Ascending aorta (tissue), 2 donors: ENCODE results near the gene AQP1. TPM values are rescaled to one million over a fixed set of nuclear protein-coding genes. Genes with fewer than 3 reads are reported as not detected.

Source experiments
- DNase-seq, 2 donors: peaks; one replicate each; pipeline ENCODE4 v3.0.0-alpha.2; 2019; ENCODE audit warnings: low spot score in 2 of 2
- H3K27ac ChIP-seq, 2 donors: fragments of 200-600 bp; sonication (generic); one replicate each; pipeline ENCODE4 v1.5.1; 2016 to 2017; ENCODE audit warnings: mild to moderate bottlenecking in 1 of 2
- H3K27me3 ChIP-seq: fragments of 200-600 bp; sonication (generic); one replicate; pipeline ENCODE4 v1.5.1; 2017
- H3K36me3 ChIP-seq, 2 donors: fragments of 200-600 bp; sonication (generic); one replicate each; pipeline ENCODE4 v1.5.1; 2016
- H3K4me1 ChIP-seq, 2 donors: fragments of 200-600 bp; sonication (generic); one replicate each; pipeline ENCODE4 v1.5.1; 2016 to 2017; ENCODE audit warnings: mild to moderate bottlenecking in 1 of 2
- H3K4me3 ChIP-seq, 2 donors: fragments of 200-600 bp; sonication (generic); one replicate each; pipeline ENCODE4 v1.5.1; 2016 to 2017; ENCODE audit warnings: mild to moderate bottlenecking in 1 of 2
- H3K9me3 ChIP-seq, 2 donors: fragments of 200-600 bp; sonication (generic); one replicate each; pipeline ENCODE4 v1.5.1; 2016
- intact Hi-C: fragments of 100-400 bp; cut with DNase I; formaldehyde crosslinking; loops from one replicate; pipeline ENCODE4 v1.15.1; 2023
- total RNA-seq: library from RNA; depleted of rRNA; stranded (reverse); fragments of >200 nt; gene quantifications from one replicate; pipeline ENCODE4 v1.1.0, GENCODE V29; 2016
- TF ChIP-seq, protein P1 (sequence below), 3 experiments: fragments of 200-600 bp in 2 of 3; fragments of 450-650 bp in 1 of 3; sonication (generic) in 2 of 3; IDR thresholded peaks; one replicate each; pipeline ENCODE4 v1.5.1; 2016 to 2019; ENCODE audit warnings: antibody characterized with exemption in 3 of 3, mild to moderate bottlenecking in 1 of 3, moderate library complexity in 1 of 3

AQP1 gene
- total RNA-seq, 1 donor from 2014 or later = 2,113 TPM

DNA sequence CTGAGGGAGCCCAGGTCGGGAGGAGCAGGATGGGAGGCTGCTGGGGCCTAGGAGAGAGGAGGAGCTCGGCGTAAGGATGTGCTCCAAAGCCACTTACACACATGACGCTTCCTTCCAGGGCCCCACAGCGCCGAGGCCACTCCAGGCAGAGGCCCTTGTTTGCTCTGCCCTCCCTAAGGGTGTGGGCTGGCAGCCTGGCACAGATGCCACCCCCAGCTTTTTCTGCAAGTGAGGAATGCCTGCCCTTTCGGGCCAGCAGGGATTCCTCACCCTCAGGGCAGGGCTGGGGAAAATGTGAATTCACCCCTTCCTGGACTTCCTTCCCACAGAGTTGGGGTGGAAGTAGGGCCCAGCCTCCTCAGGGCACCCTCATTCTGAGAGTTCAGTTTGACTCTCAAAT is 5.6 kb upstream of the AQP1 start:
- intact Hi-C loops = loop anchor here (1.0 kb wide), 1 partner anchor 18 kb away; no protein-coding TSS in a partner anchor
- no peaks in the 10 kb centered on the region for H3K36me3 ChIP-seq
- H3K4me1 ChIP-seq = peaks cover 33 to 54% of the 10 kb centered on the region in 2 donors
- DNase-seq = no peak
- no peaks in the 10 kb centered on the region for H3K9me3 ChIP-seq
- TF ChIP-seq, protein P1, sequence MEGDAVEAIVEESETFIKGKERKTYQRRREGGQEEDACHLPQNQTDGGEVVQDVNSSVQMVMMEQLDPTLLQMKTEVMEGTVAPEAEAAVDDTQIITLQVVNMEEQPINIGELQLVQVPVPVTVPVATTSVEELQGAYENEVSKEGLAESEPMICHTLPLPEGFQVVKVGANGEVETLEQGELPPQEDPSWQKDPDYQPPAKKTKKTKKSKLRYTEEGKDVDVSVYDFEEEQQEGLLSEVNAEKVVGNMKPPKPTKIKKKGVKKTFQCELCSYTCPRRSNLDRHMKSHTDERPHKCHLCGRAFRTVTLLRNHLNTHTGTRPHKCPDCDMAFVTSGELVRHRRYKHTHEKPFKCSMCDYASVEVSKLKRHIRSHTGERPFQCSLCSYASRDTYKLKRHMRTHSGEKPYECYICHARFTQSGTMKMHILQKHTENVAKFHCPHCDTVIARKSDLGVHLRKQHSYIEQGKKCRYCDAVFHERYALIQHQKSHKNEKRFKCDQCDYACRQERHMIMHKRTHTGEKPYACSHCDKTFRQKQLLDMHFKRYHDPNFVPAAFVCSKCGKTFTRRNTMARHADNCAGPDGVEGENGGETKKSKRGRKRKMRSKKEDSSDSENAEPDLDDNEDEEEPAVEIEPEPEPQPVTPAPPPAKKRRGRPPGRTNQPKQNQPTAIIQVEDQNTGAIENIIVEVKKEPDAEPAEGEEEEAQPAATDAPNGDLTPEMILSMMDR (IDR thresholded peaks at IDR 0.05) = no peak
- no peak overlapping the region for H3K4me3 ChIP-seq
- H3K27ac ChIP-seq = peak overlapping the region; percentile 92 to 97
- H3K27me3 ChIP-seq = no peaks in the 10 kb centered on the region

DNA sequence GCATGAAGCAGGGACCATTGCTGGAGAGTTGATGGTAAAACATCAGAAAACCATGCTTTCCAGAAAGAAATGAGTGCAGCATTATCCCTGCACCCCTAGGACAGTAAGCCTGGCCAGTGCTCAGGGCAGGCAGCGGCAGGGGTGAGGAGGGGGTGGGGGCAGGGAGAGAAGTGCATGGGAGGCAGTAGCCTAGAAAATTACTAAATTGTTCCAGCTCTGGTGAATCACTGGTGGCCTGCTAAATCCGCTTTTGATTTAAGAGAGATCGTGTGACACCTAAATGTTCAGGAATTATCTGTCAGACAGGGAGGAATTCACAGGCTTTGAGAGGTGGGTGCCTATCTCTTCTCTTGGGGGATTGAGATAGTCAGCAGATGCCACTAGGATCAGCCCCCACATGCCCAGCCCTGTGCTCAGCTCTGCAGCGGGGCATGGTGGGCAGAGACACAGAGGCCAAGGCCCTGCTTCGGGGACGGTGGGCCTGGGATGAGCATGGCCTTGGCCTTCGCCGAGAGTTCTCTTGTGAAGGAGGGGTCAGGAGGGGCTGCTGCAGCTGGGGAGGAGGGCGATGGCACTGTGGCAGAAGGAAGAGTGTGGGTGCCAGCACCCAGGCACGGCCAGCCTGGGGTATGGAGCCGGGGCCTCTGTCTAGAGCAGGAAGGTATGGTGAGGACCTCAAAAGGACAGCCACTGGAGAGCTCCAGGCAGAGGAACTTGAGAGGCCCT is 5.0 kb upstream of the AQP1 start:
- H3K27ac ChIP-seq = peak overlapping the region; percentile 92 to 97
- intact Hi-C loops = loop anchor here (1.0 kb wide), 1 partner anchor 18 kb away; no protein-coding TSS in a partner anchor
- TF ChIP-seq, protein P1 (IDR thresholded peaks at IDR 0.05) = no peak
- H3K9me3 ChIP-seq = no peaks in the 10 kb centered on the region
- H3K4me3 ChIP-seq = no peak overlapping the region
- H3K27me3 ChIP-seq = no peaks in the 10 kb centered on the region
- DNase-seq = no peak
- peaks cover 33 to 58% of the 10 kb centered on the region in 2 donors for H3K4me1 ChIP-seq
- no peaks in the 10 kb centered on the region for H3K36me3 ChIP-seq

DNA sequence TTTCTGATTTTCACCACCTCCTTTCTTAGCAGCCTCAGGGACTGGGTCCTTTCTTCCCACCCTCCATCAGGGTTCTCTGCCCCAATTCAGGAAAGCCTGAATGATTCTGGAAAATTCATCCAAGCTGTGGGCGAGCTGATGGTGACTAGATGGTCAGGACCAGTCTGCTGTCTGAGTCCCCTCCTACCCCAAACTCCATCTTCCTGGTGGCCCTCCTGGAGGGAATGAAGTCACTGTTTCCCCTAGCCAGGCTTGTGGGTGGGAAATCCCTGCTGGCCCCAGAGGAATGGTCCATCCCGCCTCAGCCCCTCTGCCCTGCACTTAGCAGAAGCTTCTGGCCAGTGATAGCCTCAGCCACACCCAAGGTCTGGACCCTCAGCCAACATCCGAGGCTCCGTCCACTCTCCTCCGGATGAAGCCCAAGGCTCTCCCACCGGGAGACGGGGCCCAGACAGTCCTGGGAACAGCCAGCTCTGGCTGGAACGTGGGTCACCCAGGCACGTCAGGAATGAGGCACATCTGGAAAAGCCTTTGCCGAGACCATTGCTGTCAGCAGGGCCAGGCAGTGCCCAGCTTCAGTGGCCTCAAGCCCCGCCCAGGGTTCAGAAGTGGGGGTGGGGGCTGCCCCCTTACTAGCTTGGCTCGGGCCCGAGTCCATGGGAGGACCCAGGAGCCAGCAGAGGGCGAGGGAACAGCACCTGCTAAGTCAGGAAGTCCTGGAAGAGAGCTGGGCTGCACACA is 4.0 kb upstream of the AQP1 start:
- intact Hi-C loops = no loop called here
- Histone ChIP-seq H3K9me3 (no peaks in the 10 kb centered on the region), H3K27me3 (no peaks in the 10 kb centered on the region), H3K27ac (peak overlapping the region; percentile 92 to 97), H3K4me1 (peaks cover 33 to 58% of the 10 kb centered on the region in 2 donors), H3K4me3 (no peak overlapping the region), H3K36me3 (no peaks in the 10 kb centered on the region)
- TF ChIP-seq, protein P1 (IDR thresholded peaks at IDR 0.05) = no peak
- no peak for DNase-seq

DNA sequence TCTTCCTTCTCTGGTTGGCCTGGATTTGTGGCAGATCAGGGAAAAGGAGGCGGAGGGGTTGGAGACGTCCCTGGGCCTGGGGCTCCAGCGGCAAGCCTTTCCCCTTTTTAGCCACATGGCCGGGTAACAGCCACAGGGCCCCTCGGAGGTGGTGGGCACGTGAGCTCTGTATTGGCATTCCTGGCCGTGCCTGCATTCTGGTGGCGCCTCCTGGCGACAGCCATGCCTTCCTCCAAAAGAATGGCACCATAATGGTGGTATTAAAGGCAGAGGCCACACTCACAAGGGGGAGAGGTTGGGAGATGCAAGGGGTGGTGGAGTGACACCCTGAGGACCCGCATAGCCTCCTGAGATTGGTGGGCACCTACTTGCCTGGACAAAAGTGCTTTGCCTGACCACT is 3.0 kb upstream of the AQP1 start:
- Histone ChIP-seq H3K36me3 (no peaks in the 10 kb centered on the region), H3K4me1 (peaks cover 33 to 58% of the 10 kb centered on the region in 2 donors), H3K27ac (peak overlapping the region; percentile 92 to 97), H3K27me3 (no peaks in the 10 kb centered on the region), H3K4me3 (no peak overlapping the region), H3K9me3 (no peaks in the 10 kb centered on the region)
- DNase-seq = no peak
- intact Hi-C loops = no loop called here
- TF ChIP-seq, protein P1 (IDR thresholded peaks at IDR 0.05) = no peak

- Histone ChIP-seq H3K9me3 (no peaks in the 10 kb centered on the region), H3K27ac (peak overlapping the region; percentile 92 to 97), H3K36me3 (no peaks in the 10 kb centered on the region), H3K27me3 (no peaks in the 10 kb centered on the region), H3K4me1 (peaks cover 33 to 61% of the 10 kb centered on the region in 2 donors), H3K4me3 (no peak overlapping the region)
- intact Hi-C loops = no loop called here
- TF ChIP-seq, protein P1 (IDR thresholded peaks at IDR 0.05) = no peak
- DNase-seq = no peak
Measured at GRCh38 chr7:30909431-30909830, 2.2 kb upstream of the AQP1 start.
